Retina (tissue), 1 donor: Measurements from ENCODE around the gene CACNA1C.

ENCODE experiments used
- DNase-seq: peaks from one replicate; pipeline ENCODE4 v3.0.0-alpha.2; 2016

The CACNA1C gene

DNA sequence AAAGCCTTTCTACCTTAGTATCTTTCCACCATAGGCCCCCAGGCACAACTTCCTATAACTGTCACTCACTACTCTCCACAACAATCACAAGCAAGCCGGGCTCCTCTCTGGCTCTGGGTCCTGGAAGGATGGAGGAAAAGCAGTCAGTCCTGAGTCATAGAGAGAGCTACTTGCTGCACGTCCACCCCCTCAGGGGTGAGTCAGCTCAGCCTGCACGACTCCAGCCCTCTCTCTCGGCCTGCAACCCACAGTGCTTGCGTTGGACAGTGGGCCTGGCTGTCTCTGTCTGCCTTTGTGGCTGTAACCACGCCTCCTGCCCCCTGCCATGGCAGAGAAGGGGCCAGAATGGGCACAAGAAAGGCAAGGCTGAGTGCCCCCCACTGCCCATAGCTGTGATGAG lies 587.9 kb downstream of the CACNA1C start:
- no peak for DNase-seq

DNA sequence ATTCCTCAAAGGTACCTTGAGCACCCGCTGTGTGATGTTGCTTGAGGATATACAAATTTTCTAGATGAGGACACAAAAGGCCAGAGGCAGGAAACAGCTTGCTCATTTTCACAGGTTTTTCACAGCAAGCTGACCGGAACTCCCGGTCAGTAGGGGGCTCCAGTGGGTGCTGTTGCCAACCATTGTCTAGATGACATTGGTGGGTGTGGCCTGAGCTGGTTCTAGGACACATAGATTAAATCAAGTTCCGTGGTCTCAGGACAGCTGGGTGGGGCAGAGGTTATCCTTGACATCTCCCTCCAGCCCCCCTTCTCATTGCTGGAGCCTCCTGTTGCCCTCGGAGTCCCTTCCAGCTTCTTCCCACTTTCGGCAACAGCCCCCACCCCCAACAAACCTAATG lies 588.4 kb downstream of the CACNA1C start:
- DNase-seq = no peak

DNA sequence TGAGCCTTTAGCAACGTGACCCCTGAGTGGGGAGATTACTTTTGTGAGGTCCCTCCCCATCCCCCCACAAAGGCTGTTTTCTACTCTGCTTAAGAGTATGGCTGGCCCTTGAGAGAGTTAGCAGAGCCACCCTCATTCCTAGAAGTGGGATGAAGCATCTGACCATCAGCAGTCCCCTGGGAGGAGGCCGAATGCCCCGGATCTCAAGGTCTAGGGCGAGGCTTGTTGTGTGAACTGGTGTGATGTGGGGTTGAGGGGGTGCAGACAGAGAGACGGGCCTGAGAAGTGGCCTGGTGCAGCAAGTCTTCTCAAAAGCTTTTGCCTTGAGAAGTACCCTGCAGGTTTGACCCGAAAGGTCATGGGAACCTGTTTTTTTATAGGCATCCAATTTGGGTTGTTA lies 589.0 kb downstream of the CACNA1C start:
- DNase-seq = no peak

DNA sequence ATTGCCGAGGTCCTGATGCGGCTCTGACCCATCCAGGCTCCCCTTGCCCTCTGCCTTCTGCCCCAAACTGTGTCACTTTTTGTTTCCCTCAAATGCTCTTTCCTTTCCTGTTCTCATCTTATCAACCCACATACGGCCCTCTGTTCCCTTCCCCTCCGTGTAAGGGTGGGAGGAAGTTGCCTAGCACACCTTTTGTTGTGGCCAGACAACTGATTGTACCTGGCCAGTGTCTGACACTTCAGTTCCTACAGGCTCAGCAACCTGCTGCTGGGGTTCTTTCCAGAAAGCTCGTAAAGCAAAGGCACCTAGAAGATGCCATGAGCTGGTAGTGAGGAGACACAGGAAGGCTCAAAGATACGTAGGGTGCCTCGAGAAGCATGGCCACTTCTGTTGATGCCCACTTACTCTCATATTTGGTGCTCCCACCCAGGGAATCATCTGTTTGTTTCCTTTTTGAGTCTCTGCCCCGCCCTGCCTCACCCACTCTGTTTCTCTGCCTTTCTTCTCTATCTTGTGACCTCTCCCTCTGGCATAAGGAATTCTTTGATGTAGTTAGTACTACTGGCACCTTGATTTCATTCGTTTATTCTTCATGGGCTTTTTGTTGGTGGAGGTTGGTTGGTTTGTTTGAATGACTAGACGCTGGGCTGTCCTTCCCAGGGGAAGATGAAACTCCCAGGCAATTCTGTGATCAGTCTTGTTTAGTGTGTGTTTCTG lies 589.5 kb downstream of the CACNA1C start:
- DNase-seq = no peak

DNA sequence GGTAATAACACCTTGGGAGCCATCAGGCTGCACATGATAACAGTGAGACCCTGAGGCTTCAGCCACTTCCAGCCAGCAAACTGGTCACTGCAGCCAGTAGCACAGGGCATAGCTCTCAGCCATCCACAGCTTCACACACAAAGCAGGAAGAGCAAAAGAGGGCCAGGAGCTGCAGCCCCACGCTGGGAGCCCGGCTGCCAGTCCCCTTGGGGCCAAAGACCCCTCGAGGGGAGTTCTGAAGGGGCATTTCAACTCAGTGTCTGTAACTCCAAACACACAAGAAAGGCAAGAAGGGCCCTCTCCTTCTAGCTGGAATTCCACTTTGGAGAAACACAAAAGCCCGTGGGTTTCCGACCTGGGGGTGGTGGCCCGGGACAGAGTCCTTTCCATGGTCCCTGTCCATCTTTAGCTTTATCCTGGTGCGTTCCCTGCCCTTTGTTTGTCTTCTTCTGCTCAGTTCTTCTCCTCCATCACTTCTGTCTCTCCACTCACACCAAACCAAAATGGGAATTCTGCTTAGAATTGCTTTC lies 590.2 kb downstream of the CACNA1C start:
- no peak for DNase-seq

DNA sequence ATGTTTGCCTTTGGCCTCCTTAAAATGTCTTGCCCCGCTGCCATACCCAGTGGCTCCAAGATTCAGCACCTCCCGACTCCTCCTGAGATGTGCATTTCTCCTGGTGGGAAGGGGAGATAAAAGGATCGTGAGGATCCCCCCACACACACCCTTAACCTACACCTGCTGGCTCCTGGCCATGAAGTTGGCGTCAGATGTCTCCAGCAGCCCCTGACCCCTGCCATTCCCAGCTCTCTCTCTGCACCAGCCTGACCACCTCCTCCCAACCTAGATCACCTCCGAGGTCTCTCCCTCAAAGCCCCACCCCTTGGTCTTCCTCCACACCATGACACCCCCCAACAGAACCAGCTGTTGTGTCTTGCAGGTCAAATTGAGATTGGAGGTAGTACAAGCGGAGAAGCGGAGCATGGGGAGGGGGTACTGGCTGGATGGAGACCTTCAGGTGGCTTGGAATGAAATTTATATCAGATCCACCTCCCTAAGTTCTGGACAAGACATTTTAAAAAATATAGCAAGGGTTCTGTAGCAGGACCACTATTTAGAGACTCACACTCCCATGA lies 590.9 kb downstream of the CACNA1C start:
- DNase-seq = no peak

DNA sequence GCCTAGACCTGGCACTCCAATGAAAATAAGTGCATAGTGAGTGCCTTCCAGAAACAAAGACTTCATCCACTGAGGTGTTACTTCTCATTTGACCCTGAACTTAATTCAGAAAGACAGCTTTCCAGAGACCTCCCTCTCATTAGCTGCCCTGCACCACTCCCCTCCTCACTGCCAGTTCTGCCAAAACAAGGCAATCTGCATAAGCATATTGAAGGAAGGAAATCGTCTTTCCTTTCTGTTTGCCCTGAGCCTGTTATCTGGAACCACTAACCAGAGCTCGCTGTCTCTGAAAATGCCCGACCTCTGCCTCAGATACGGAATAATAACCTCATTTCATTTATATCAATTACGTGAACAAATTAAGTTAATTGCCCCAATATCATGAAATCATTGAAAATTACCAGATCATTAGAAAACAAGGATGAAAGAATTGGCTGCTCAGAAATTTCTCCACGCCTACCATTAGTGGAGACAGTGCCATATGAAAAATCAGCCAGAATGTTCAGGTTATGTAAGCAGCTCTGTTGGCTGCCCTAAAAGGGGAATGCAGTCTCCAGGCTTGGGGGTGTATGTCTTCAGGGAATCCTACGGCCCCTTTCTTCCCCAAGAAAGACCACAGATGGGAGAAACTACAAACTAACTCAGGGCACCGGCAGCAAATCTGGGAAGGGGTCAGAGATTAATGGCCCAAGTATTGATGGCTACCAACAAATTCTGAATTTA lies 592.1 kb downstream of the CACNA1C start:
- DNase-seq = no peak

DNA sequence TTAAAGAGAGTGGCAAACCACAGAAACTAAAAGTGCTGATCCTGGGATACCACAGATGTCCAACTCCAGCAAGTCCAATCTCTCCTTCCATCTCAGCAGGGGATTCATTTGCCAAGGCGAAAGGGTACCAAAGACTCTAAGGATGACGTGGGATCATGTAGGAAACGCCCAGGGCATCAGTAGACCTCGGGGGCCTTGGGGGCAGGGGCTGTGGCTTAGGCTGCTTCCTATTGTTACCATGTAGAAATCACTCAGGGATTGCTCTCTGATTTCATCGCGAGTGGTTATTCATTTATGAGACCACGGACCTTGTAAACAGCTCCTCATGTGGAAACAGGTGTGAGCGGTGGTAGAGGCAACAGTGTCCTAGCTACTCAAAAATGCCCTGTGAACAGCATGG lies 592.7 kb downstream of the CACNA1C start:
- DNase-seq = no peak

DNA sequence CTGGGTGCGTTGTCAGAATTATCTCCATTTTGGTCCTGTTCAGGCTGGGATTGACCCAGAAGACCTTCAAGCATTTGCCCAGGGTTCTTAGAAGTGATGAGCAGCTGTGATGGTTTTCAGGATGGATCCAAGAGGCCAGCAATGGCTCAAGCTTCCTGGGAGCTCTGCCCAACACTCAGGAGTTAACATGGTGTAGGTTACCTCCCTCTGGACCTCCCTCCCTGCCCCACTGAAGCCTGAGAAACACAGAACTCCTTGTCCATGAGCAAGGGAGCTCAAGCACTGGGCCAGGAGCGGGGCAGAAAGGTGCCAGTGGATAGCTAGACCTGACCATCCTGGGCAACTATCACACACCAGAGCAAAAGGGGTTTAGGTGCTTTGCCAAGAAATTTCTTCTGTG lies 593.6 kb downstream of the CACNA1C start:
- no peak for DNase-seq

DNA sequence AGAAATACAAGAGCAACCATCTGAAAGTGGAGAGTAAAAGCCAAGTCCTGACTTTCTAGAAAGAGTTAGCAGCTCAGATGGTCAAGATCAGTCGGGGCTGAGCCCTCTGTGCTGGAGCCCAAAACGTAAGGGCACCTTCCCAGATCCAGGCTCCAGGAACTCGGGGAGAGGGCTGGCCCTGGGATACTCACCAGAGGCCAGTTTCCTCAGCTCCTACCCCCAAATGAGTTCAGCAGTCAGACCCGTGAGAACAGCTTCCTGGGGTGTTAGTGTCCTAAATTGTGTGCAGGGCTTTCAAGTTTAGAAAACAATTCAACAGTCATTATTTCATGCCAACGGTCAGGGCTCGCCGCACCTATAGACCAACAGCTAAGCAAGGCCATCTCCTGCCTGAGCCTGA lies 594.4 kb downstream of the CACNA1C start:
- DNase-seq = no peak

DNA sequence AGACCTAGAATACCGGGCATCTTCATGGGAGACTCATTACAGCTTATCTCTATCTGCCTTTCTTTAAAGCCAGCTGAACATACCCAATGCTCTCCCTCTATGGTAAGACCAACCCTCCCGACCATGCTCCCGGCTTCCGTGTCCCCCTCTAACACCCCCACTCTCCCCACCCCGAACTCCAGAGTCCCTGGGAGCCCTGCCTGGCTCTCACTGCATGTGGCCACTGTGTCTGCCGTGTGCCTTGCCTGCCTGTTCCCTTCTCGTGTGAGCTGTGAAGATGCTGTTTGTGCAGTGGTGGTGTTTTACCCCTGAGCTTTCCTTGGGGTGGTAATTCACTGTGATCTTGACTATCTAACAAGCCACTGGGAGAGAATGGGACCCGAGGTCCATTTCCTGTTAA lies 595.6 kb downstream of the CACNA1C start:
- DNase-seq = no peak

DNA sequence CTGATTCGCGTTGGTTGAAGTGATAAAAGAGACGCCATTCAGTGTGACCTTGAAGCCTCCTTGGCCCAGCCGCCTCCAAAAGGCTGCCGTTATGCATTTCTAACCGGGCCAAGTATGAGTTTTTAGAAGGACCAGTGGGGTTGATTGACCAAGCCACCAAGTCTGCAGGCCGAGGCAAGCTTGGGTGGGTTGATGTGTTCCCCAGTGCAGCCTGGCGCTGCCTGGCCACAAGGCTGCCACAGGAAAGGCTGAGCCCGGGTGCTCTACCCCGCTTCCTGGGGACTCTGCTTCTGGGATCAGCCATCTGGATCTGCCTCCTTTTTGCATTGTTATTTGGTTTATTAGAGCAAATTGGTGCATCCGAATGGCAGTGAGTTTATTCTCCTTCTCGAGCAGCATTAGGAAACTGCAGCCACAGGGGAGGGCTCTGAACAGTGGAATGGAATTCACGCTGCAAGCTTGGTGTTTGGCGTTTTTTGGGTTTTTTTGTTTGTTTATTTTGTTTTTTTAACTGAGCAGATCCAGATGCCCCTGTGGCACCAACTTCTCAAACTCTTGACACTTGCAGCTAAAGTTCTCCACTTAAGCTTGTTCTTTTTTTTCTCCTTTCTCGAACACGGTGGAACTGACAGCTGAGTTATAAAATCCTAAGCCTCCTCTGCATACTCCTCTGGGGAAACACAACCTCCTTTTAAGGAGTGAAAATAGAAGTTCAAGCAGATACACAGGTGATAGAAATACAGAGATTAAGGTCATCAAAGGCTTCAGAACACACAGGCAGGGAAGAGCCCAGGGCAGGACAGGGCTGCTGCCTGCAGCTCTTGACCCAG lies 596.6 kb downstream of the CACNA1C start:
- no peak for DNase-seq

DNA sequence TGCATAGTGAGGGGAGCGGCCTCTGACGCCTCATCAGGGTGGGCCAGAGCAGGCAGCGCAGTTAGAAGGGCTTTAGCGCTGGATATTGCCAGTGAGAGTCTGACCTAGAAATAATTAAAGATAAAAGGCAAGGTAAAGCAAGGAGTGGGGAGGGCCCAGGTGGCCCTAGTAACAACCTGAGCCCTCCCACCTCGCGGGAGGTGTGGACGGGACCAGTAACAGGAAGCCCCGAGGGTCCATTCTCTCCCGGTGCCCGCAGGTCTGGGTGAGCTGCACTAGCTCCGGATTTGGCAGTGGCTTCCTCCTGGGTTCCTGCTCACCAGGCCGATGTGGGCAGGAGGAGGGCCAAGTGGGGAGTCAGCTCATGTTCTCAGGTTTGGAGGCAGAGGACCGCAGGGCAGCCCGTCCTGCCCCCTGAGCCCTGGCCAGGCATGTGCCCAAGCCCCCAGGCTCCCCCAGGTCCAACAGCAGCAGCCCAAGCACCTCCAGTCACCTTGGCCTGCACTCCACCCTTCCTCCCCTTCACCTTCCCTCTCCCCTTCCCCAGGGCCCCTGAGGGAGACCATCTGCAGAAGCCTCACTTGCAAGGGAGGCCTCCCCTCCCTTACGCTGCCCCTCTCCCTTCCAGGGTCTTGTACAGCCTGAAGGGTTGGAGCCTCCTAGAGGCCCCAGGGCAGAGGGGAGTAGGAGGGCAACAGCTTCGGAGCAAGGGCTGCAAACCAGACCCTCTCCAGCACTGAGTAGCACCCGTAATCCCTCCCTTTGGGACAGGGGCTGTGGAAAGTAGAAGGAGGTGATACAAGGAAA lies 597.7 kb downstream of the CACNA1C start:
- no peak for DNase-seq

DNA sequence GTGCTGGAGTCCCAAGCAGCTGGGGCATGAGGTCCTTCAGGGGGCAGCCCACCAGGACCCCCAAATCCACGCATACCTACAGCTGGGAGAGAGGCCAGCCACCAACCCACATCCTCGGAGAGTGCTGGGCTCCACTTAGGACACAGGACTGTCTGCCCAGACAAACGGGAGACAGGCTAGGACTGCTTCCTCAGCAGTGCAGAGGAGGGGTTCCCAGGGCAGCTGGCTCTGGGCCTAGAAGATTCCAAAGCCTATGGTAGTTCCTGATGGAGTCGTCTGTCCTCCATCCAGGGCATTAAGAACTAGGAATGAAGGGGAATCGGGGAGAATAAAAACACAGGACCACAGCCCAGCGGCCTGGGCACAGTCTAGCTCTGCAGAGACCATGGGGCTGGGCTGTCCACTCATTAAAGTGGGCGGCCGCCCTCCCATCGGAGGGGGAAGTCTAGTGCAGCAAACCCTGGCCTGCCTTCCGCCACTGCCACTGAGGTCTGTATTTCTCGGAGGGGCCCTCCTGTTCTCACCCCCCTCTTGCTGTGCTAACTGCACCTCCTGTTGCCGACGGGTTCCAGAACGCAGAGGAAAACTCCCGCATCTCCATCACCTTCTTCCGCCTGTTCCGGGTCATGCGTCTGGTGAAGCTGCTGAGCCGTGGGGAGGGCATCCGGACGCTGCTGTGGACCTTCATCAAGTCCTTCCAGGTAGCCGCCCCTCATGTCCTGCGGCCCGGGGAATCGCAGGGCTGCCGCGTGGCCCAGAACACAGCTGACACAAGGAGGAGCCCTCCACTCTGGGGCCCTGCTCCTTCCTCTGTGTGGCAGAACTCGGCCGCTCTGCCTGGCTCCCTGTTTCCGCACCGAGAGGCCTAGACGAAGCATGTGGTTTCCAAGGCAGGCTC lies 598.5 kb downstream of the CACNA1C start:
- DNase-seq = no peak

DNA sequence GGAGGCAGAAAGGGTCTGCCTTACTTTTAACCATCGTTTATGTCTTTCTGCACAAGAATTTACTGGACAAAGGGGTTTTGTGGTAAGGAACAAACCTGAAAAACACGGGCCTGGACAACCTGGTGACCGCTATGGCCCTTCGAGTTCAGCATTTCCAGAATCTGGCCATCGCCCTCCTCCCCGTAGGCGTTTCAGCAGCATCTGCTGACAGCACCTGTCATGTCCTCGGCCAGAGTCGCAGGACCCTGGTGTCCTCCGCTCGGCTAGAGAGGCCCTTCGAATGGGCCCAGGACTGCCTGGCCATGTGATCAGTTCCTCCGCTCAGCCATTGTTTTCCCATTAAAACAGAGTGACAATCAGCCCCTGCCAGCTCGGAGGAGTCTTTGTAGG lies 599.2 kb downstream of the CACNA1C start:
- DNase-seq = no peak

DNA sequence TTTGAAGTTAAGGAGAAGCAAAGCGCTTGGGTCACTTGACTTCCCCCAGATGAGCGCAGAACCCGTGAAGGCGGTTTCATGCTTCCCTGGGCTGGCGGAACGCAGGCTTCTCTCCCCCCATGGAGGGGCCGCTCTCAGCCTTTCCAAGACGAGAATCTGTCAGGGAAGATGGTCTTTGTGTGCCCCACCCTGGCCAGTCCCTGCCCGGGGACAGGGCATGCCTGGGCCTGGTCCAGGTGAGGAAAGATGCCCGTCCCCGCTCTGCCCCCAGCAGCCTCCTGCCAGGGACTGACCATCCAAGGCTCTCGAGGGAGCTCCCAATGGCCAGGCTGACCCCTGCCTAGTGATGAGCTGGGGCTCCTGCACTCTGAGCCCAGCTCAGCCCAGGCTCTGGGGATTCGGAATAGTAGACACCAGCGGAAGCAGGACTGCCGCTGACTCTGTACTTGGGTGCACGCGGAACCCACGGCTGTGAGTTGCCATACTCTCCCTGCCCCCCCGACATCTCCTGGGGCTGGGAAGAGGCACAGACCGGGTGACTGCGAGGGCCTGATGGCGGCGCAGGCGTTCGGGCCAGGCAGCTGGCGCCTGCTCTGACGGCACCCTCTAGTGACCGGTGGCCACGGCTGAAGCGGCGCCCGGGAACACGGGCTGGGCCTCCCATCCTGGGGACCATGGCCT lies 599.8 kb downstream of the CACNA1C start:
- DNase-seq = no peak

DNA sequence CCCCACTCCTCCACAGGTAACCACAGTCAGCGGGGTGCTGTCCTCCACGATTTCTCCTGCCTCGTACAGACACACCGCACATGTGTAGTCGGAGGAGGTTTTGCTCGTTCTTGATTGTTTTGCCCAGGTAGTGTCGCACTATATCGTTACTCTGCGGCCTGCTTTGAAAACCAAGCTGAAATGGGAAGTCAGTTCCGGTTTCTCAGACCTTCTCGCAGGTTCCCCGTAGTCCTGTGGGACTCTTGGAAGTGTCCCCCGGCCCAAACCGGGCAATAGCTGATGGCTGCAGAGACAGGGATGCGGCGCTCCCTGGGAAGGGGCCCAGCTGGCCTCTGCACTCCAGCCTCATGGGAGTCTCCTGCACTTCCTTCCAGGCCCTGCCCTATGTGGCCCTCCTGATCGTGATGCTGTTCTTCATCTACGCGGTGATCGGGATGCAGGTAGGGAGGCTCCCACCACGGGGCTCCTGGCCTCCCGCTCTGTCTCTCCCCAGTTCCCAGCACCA lies 600.7 kb downstream of the CACNA1C start:
- no peak for DNase-seq

DNA sequence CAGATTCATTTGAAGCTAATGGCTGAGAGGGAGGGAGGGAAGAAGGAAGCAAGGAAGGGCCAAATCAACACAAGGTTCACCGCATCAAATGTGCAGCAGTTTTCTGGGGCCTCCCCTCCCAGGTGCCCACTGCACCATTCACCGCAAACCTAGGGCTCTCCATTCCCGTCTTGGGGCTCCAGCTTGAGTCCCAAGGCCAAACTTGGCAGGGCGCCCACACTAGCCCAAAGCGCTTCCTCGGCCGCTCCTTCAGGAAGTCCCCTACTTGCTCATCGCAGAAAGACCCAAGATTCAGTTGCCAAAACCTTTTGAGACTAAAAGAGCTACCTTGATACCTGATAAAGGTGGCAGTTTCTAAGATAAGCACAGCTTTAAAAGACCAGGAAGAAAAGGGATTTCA lies 601.5 kb downstream of the CACNA1C start:
- no peak for DNase-seq

DNA sequence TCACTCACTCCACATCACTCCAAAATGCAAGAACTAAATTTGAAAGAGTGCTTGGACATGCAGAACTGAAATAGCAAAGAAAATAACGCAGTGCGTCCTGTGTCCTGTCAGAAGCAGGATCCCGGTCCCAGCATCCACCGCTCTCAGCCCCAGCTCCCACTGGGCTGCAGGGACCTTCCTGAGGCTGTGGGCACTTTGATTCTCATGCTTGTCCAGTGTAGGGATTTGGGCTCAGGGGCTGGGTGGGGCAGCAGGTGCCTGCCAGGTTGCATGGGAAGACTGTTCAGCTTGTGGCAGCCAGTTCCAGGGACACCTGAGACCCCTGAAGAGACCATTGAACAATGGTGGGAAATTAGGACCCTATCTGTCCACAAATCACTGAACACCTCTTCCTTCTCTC lies 602.0 kb downstream of the CACNA1C start:
- no peak for DNase-seq

DNA sequence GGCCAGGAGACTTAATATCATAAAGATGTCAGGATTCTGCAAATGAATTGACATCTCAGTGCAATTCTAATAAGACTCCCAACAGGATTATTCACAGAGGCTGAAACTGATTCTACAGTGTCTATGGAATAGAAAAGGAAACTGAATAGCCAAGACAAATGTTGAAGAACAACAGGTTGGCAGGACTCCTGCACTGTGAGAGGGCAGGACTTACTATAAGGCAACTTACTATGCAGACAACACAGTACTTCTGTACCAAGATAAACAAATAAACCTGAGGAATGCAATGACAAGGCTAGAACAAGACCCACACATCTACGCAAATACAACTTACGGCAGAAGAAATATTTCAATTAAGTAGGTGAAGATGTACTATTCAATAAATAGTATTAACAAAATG lies 609.7 kb downstream of the CACNA1C start:
- DNase-seq = no peak
